Smooth muscle cell (in vitro differentiated cells): Measurements from ENCODE around the gene ANKH. TPM values are rescaled to one million over a fixed set of nuclear protein-coding genes. Genes with fewer than 3 reads are reported as not detected.

ENCODE experiments used
- DNase-seq: peaks from one replicate; lab custom pipeline; 2025; ENCODE audit not compliant: unreplicated experiment; lab: John Stamatoyannopoulos, UW
- H2AFZ ChIP-seq: fragments of 200-600 bp; sonication (generic); 2 replicates; pipeline ENCODE4 v1.6.0; 2016; ENCODE audit warnings: antibody characterized with exemption, low read depth, mild to moderate bottlenecking
- H3F3A ChIP-seq: fragments of 200-600 bp; sonication (generic); 2 replicates; pipeline ENCODE4 v1.6.0; 2017; ENCODE audit warnings: antibody characterized with exemption, low read depth
- H3K27ac ChIP-seq: fragments of 200-600 bp; sonication (generic); 2 replicates; pipeline ENCODE4 v1.5.1; 2016; ENCODE audit warnings: low read depth, mild to moderate bottlenecking
- H3K27me3 ChIP-seq: fragments of 200-600 bp; sonication (generic); 2 replicates; pipeline ENCODE4 v1.6.1; 2016; ENCODE audit warnings: low read depth, mild to moderate bottlenecking
- H3K36me3 ChIP-seq: fragments of 200-600 bp; sonication (generic); 2 replicates; pipeline ENCODE4 v1.5.1; 2016; ENCODE audit warnings: low read depth
- H3K4me1 ChIP-seq: fragments of 200-600 bp; sonication (generic); 2 replicates; pipeline ENCODE4 v1.5.1; 2016; ENCODE audit warnings: low read depth
- H3K4me2 ChIP-seq: fragments of 200-600 bp; sonication (generic); 2 replicates; pipeline ENCODE4 v1.6.0; 2016; ENCODE audit warnings: mild to moderate bottlenecking
- H3K4me3 ChIP-seq: fragments of 200-600 bp; sonication (generic); 2 replicates; pipeline ENCODE4 v1.5.1; 2016; ENCODE audit warnings: mild to moderate bottlenecking
- H3K79me2 ChIP-seq: fragments of 200-600 bp; sonication (generic); 2 replicates; pipeline ENCODE4 v1.6.0; 2016; ENCODE audit warnings: low read depth, mild to moderate bottlenecking
- H3K9ac ChIP-seq: fragments of 200-600 bp; sonication (generic); 2 replicates; pipeline ENCODE4 v1.6.0; 2016; ENCODE audit warnings: low read depth
- H3K9me3 ChIP-seq: fragments of 200-600 bp; sonication (generic); replicated peaks from 2 replicates; pipeline ENCODE4 v1.5.1; 2016; ENCODE audit warnings: low read depth
- H4K20me1 ChIP-seq: fragments of 200-600 bp; sonication (generic); 2 replicates; pipeline ENCODE4 v1.6.0; 2016; ENCODE audit warnings: low read depth
- WGBS: methylation state at CpG from one replicate; pipeline ENCODE4 v1.1.7; 2016; ENCODE audit warnings: low lambda C conversion rate; 5-methylcytosine and 5-hydroxymethylcytosine counted together
- polyA plus RNA-seq: library from polyadenylated mRNA; unstranded; fragments of >200 nt; fragmentation: Nextera tagmentation; extraction: Ambion mirVana; gene quantifications from 2 replicates; pipeline ENCODE4 v1.2.1, GENCODE V29; 2016
- total RNA-seq: library from RNA; depleted of rRNA; stranded (reverse); fragments of >200 nt; gene quantifications from 2 replicates; pipeline ENCODE4 v1.2.3, GENCODE V29; 2014
- TF ChIP-seq, protein P1 (sequence below): fragments of 200-600 bp; sonication (generic); IDR thresholded peaks from 2 replicates; pipeline ENCODE4 v1.5.1; 2017; ENCODE audit warnings: borderline replicate concordance, mild to moderate bottlenecking, antibody characterized with exemption; ENCODE audit not compliant: insufficient read depth, poor library complexity, severe bottlenecking

The ANKH gene
- total and polyA plus RNA-seq, 2 experiments from 2014 or later, result 48.0 to 56.6 TPM

DNA sequence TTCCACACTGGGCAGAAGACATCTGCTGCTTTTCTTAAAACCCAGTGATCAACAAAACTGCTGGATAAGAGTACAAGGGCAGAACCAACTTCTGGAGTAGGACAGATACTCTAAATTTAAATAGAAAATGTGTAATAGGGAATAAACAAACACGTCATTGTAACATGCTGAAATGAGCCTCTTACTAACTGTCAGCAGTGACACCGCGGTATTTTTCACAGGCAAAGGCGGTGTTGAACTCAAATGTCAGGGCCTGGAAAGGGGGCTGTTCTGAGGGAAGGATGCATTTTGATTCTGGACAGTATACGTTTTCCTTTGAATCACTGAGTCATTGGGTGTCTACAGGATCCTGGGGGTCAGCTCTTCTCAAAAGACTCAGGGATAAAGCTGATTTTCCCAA lies 133.5 kb downstream of the ANKH start:
- H3K4me2 ChIP-seq, result no peak overlapping the region
- H3F3A ChIP-seq, result no peaks in the 10 kb centered on the region
- H3K4me3 ChIP-seq, result no peak overlapping the region
- no peak overlapping the region for H3K27ac ChIP-seq
- 93% methylated on average over 5 of the region's 5 CpGs for WGBS
- H3K27me3 ChIP-seq, result no peaks in the 10 kb centered on the region
- H2AFZ ChIP-seq, result no peak overlapping the region
- no peaks in the 10 kb centered on the region for H3K79me2 ChIP-seq
- TF ChIP-seq, protein P1, sequence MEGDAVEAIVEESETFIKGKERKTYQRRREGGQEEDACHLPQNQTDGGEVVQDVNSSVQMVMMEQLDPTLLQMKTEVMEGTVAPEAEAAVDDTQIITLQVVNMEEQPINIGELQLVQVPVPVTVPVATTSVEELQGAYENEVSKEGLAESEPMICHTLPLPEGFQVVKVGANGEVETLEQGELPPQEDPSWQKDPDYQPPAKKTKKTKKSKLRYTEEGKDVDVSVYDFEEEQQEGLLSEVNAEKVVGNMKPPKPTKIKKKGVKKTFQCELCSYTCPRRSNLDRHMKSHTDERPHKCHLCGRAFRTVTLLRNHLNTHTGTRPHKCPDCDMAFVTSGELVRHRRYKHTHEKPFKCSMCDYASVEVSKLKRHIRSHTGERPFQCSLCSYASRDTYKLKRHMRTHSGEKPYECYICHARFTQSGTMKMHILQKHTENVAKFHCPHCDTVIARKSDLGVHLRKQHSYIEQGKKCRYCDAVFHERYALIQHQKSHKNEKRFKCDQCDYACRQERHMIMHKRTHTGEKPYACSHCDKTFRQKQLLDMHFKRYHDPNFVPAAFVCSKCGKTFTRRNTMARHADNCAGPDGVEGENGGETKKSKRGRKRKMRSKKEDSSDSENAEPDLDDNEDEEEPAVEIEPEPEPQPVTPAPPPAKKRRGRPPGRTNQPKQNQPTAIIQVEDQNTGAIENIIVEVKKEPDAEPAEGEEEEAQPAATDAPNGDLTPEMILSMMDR, result no peak
- no peaks in the 10 kb centered on the region for H3K36me3 ChIP-seq
- no peak overlapping the region for H3K9ac ChIP-seq
- DNase-seq, result no peak
- peaks cover 11% of the 10 kb centered on the region for H3K4me1 ChIP-seq
- no peaks in the 10 kb centered on the region for H4K20me1 ChIP-seq
- H3K9me3 ChIP-seq, result no peaks in the 10 kb centered on the region

GRCh38 chr5:14737291-14737690 lies 134.3 kb downstream of the ANKH start:
- Histone ChIP-seq H3K4me1 (peaks cover 11% of the 10 kb centered on the region), H3K36me3 (no peaks in the 10 kb centered on the region), H3F3A (no peaks in the 10 kb centered on the region), H3K79me2 (no peaks in the 10 kb centered on the region), H3K27ac (no peak overlapping the region), H2AFZ (no peak overlapping the region), H3K4me2 (no peak overlapping the region), H3K9me3 (no peaks in the 10 kb centered on the region), H3K27me3 (no peaks in the 10 kb centered on the region), H3K4me3 (no peak overlapping the region), H4K20me1 (no peaks in the 10 kb centered on the region), H3K9ac (no peak overlapping the region)
- 92% methylated on average over 10 of the region's 10 CpGs for WGBS
- TF ChIP-seq, protein P1, result no peak
- DNase-seq, result no peak

DNA sequence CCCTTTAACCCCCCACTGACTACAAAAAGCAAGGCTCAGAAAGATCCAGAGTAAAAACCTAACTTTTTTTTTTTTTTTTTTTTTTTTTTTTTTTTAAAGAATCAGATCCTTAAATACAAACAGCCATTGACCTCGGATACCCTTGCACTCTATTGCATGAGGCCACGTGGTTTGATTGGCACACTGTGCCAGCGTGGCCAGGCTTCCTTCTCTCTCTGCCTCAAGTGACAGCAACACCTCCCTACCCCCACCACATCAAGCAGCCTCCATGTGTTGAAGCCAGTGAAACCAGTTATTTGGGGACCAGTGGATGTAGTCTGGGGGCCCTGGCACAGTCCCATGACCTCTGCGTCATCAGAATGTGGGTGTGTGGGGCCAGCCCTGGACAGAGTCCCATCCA lies 135.6 kb downstream of the ANKH start:
- 89% methylated on average over 4 of the region's 4 CpGs for WGBS
- Histone ChIP-seq H3K79me2 (no peaks in the 10 kb centered on the region), H3K4me1 (peaks cover 11% of the 10 kb centered on the region), H3K27ac (no peak overlapping the region), H3K4me3 (no peak overlapping the region), H2AFZ (no peak overlapping the region), H3K4me2 (no peak overlapping the region), H4K20me1 (no peaks in the 10 kb centered on the region), H3K27me3 (no peaks in the 10 kb centered on the region), H3K9ac (no peak overlapping the region), H3F3A (no peaks in the 10 kb centered on the region), H3K36me3 (no peaks in the 10 kb centered on the region), H3K9me3 (no peaks in the 10 kb centered on the region)
- no peak for DNase-seq
- TF ChIP-seq, protein P1, result no peak

GRCh38 chr5:14734396-14734795 lies 137.2 kb downstream of the ANKH start:
- H3K79me2 ChIP-seq, result no peaks in the 10 kb centered on the region
- H2AFZ ChIP-seq, result no peak overlapping the region
- no peak overlapping the region for H3K4me3 ChIP-seq
- H3K9me3 ChIP-seq, result no peaks in the 10 kb centered on the region
- no peak overlapping the region for H3K4me2 ChIP-seq
- no peaks in the 10 kb centered on the region for H3K36me3 ChIP-seq
- no peak for DNase-seq
- H4K20me1 ChIP-seq, result no peaks in the 10 kb centered on the region
- TF ChIP-seq, protein P1, result no peak
- no peak overlapping the region for H3K9ac ChIP-seq
- peaks cover 11% of the 10 kb centered on the region for H3K4me1 ChIP-seq
- no peak overlapping the region for H3K27ac ChIP-seq
- H3K27me3 ChIP-seq, result no peaks in the 10 kb centered on the region
- WGBS, result 91% methylated on average over 13 of the region's 13 CpGs
- no peaks in the 10 kb centered on the region for H3F3A ChIP-seq
